H9 (cell line): Measurements from ENCODE around the gene SLC7A9. TPM values are rescaled to one million over a fixed set of nuclear protein-coding genes. Genes with fewer than 3 reads are reported as not detected.
A peak's percentile ranks its signal among the peaks of the same experiment; 100 is the strongest.

Source experiments
- DNase-seq: peaks from one replicate; pipeline ENCODE4 v3.0.0-alpha.2; 2017
- H2AFZ ChIP-seq: one replicate; pipeline ENCODE4 v1.6.1; 2013; ENCODE audit warnings: mild to moderate bottlenecking, low read length, control low read depth, moderate library complexity
- H2AK5ac ChIP-seq: 2 replicates; pipeline ENCODE4 v1.6.1; 2013; ENCODE audit warnings: low read length, control low read depth, mixed read lengths; ENCODE audit not compliant: insufficient read length
- H2BK120ac ChIP-seq: one replicate; pipeline ENCODE4 v1.6.1; 2013; ENCODE audit warnings: low read depth, mild to moderate bottlenecking, low read length, control low read depth, inconsistent platforms; ENCODE audit not compliant: poor library complexity, severe bottlenecking
- H2BK12ac ChIP-seq: 2 replicates; pipeline ENCODE4 v1.6.1; 2013; ENCODE audit warnings: low read length, control low read depth, mixed read lengths, low read depth; ENCODE audit not compliant: insufficient read length
- H2BK15ac ChIP-seq: 2 replicates; pipeline ENCODE4 v1.6.1; 2013; ENCODE audit warnings: low read depth, low read length, control low read depth
- H2BK20ac ChIP-seq: one replicate; pipeline ENCODE4 v1.6.1; 2013; ENCODE audit warnings: low read depth, mild to moderate bottlenecking, low read length, control low read depth, inconsistent platforms; ENCODE audit not compliant: poor library complexity, severe bottlenecking
- H2BK5ac ChIP-seq: 2 replicates; pipeline ENCODE4 v1.6.1; 2013; ENCODE audit warnings: low read length, control low read depth, mixed read lengths; ENCODE audit not compliant: insufficient read length
- H3K14ac ChIP-seq: 2 replicates; pipeline ENCODE4 v1.6.1; 2013; ENCODE audit warnings: low read length, control low read depth; ENCODE audit not compliant: insufficient read depth
- H3K18ac ChIP-seq: 2 replicates; pipeline ENCODE4 v1.6.1; 2013; ENCODE audit warnings: low read depth, mild to moderate bottlenecking, mixed read lengths, low read length, control low read depth; ENCODE audit not compliant: insufficient read length
- H3K23ac ChIP-seq: 2 replicates; pipeline ENCODE4 v1.6.1; 2013; ENCODE audit warnings: low read length, control low read depth, mixed read lengths, low read depth; ENCODE audit not compliant: insufficient read length
- H3K23me2 ChIP-seq: 2 replicates; pipeline ENCODE4 v1.6.1; 2013; ENCODE audit warnings: low read depth, mild to moderate bottlenecking, mixed read lengths, low read length, control low read depth; ENCODE audit not compliant: insufficient read length, poor library complexity, severe bottlenecking
- H3K27ac ChIP-seq: 2 replicates; pipeline ENCODE4 v1.5.1; 2013; ENCODE audit warnings: low read length, control low read depth, mixed read lengths, low read depth; ENCODE audit not compliant: insufficient read length
- H3K27me3 ChIP-seq: 2 replicates; pipeline ENCODE4 v1.6.1; 2013; ENCODE audit warnings: low read length, control low read depth, inconsistent platforms; ENCODE audit not compliant: insufficient read depth
- H3K4ac ChIP-seq: 2 replicates; pipeline ENCODE4 v1.6.1; 2013; ENCODE audit warnings: low read depth, mild to moderate bottlenecking, control low read depth, inconsistent platforms, low read length, moderate library complexity
- H3K4me1 ChIP-seq: 2 replicates; pipeline ENCODE4 v1.6.1; 2013; ENCODE audit warnings: low read length, control low read depth, inconsistent platforms; ENCODE audit not compliant: insufficient read depth
- H3K4me2 ChIP-seq: 2 replicates; pipeline ENCODE4 v1.6.1; 2013; ENCODE audit warnings: low read length, control low read depth, mixed read lengths; ENCODE audit not compliant: insufficient read length, insufficient read depth
- H3K56ac ChIP-seq: 2 replicates; pipeline ENCODE4 v1.6.1; 2013; ENCODE audit warnings: low read depth, mild to moderate bottlenecking, mixed read lengths, low read length, control low read depth; ENCODE audit not compliant: insufficient read length
- H3K79me1 ChIP-seq: 2 replicates; pipeline ENCODE4 v1.6.1; 2013; ENCODE audit warnings: low read depth, mild to moderate bottlenecking, moderate library complexity, low read length, control low read depth, inconsistent platforms; ENCODE audit not compliant: insufficient read depth, poor library complexity, severe bottlenecking
- H3K79me2 ChIP-seq: 2 replicates; pipeline ENCODE4 v1.6.1; 2013; ENCODE audit warnings: low read length, control low read depth, inconsistent platforms; ENCODE audit not compliant: insufficient read depth
- H3K9ac ChIP-seq: 2 replicates; pipeline ENCODE4 v1.6.1; 2013; ENCODE audit warnings: low read length, control low read depth, mixed read lengths; ENCODE audit not compliant: insufficient read length; ENCODE audit errors: extremely low read depth
- H3K9me3 ChIP-seq: one replicate; pipeline ENCODE4 v1.6.1; 2013; ENCODE audit warnings: low read depth, low read length, inconsistent platforms; ENCODE audit not compliant: control insufficient read depth
- H3T11ph ChIP-seq: one replicate; pipeline ENCODE4 v1.6.1; 2013; ENCODE audit warnings: mild to moderate bottlenecking, low read length, control low read depth, inconsistent platforms
- H4K20me1 ChIP-seq: one replicate; pipeline ENCODE4 v1.6.1; 2013; ENCODE audit not compliant: control insufficient read depth, insufficient read length, insufficient read depth
- H4K5ac ChIP-seq: 2 replicates; pipeline ENCODE4 v1.6.1; 2013; ENCODE audit warnings: low read depth, mild to moderate bottlenecking, mixed read lengths, low read length, control low read depth; ENCODE audit not compliant: insufficient read length
- H4K8ac ChIP-seq: replicated peaks from 2 replicates; pipeline ENCODE4 v1.6.1; 2013; ENCODE audit warnings: low read length, control low read depth, mixed read lengths, low read depth; ENCODE audit not compliant: insufficient read length
- H4K91ac ChIP-seq: 2 replicates; pipeline ENCODE4 v1.6.1; 2013; ENCODE audit warnings: low read depth, mild to moderate bottlenecking, moderate library complexity, mixed read lengths, low read length, control low read depth; ENCODE audit not compliant: insufficient read length
- H3K27ac Mint-ChIP-seq, 3 experiments: 2 replicates in 2 of 3; 3 replicates in 1 of 3; pipeline ENCODE4 v1.8.0; 2020 to 2021; ENCODE audit warnings: mixed read lengths in 3 of 3, mild to moderate bottlenecking in 1 of 3, moderate library complexity in 1 of 3
- H3K27me3 Mint-ChIP-seq: 2 replicates; pipeline ENCODE4 v1.8.0; 2021; ENCODE audit warnings: low read depth, mild to moderate bottlenecking, moderate library complexity, mixed read lengths
- H3K36me3 Mint-ChIP-seq, 3 experiments: 2 replicates in 2 of 3; 3 replicates in 1 of 3; pipeline ENCODE4 v1.8.0; 2020 to 2021; ENCODE audit warnings: low read depth in 3 of 3, mixed read lengths in 3 of 3; ENCODE audit not compliant: insufficient read depth in 1 of 3
- H3K4me1 Mint-ChIP-seq, 2 experiments: 2 replicates each; pipeline ENCODE4 v1.8.0; 2020; ENCODE audit warnings: mixed read lengths in 2 of 2
- H3K4me3 Mint-ChIP-seq, 2 experiments: 2 replicates in 1 of 2; 3 replicates in 1 of 2; pipeline ENCODE4 v1.8.0; 2020 to 2021; ENCODE audit warnings: mild to moderate bottlenecking in 2 of 2, mixed read lengths in 2 of 2, moderate library complexity in 1 of 2
- H3K9me3 Mint-ChIP-seq, 2 experiments: 2 replicates in 1 of 2; 3 replicates in 1 of 2; pipeline ENCODE4 v1.8.0; 2020; ENCODE audit warnings: mild to moderate bottlenecking in 2 of 2, mixed read lengths in 2 of 2, moderate library complexity in 1 of 2
- WGBS: extraction: QIAGEN DNeasy Blood & Tissue Kit; methylation state at CpG from one replicate; pipeline ENCODE4 v1.1.7; 2013; ENCODE audit warnings: missing lambda C conversion rate, low lambda C conversion rate, mixed read lengths; ENCODE audit not compliant: insufficient read length; ENCODE audit errors: extremely low coverage; 5-methylcytosine and 5-hydroxymethylcytosine counted together
- total RNA-seq: library from RNA; stranded (reverse); gene quantifications from 2 replicates; pipeline ENCODE4 v1.2.1, GENCODE V29; 2021
- TF ChIP-seq, protein P1 (sequence below): fragments of 200-600 bp; sonication (generic); conservative IDR thresholded peaks from 3 replicates; pipeline ENCODE4 v1.8.0; 2021; ENCODE audit warnings: antibody characterized with exemption, mild to moderate bottlenecking

SLC7A9 gene
- total RNA-seq, 1 experiment from 2014 or later, result not detected

DNA sequence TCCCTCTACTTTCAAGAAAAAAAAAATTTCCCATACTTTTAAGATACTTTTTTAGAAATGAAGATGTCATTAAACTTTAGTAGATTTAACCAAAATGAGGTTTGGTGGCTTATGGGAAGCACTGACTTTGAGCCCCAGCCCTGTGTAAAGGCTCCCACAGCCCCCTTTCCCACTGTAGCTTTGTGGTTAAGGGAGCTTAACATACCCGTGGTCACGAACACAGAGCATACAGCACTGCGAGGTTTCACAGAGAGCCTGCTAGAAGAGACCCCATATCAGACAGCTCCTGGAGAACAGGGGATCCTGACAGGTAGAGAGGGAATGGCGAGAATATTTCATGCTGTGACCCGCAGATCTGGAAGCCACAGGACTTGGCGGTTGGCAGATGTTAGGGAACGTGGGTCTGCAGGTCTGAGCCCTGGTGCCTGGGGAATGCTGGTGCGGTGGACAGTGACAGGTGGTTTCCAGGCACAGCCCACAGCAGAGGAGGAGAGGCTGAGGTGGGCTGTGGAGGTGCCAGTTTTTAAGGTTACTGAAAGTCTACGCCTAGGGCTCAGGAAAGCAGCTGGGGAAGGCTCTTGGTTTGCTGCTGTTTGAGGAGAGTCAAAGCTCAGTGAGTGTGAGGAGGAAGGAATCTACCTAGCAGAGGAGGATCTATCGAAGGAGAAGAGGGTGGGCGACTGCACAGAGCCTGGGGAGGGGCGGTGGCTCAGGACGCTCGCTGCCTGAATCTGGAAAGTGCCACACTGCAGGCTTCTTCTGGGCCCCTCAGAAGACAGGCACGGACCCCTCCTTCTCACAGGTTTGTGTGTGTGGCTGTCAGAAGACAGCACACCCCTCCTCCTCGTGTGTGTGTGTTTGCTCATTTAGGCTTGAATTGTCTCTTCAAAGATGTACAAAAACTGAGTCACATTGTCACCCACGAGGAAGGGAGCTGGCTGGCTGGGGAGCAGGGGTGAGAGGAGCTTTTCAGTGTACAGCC, 49.9 kb downstream of the SLC7A9 start:
- no peaks in the 10 kb centered on the region for H4K20me1 ChIP-seq
- no peak overlapping the region for H4K5ac ChIP-seq
- H2BK15ac ChIP-seq, result no peak overlapping the region
- TF ChIP-seq, protein P1, sequence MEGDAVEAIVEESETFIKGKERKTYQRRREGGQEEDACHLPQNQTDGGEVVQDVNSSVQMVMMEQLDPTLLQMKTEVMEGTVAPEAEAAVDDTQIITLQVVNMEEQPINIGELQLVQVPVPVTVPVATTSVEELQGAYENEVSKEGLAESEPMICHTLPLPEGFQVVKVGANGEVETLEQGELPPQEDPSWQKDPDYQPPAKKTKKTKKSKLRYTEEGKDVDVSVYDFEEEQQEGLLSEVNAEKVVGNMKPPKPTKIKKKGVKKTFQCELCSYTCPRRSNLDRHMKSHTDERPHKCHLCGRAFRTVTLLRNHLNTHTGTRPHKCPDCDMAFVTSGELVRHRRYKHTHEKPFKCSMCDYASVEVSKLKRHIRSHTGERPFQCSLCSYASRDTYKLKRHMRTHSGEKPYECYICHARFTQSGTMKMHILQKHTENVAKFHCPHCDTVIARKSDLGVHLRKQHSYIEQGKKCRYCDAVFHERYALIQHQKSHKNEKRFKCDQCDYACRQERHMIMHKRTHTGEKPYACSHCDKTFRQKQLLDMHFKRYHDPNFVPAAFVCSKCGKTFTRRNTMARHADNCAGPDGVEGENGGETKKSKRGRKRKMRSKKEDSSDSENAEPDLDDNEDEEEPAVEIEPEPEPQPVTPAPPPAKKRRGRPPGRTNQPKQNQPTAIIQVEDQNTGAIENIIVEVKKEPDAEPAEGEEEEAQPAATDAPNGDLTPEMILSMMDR, result no peak
- H2BK12ac ChIP-seq, result no peak overlapping the region
- H2BK5ac ChIP-seq, result no peak overlapping the region
- WGBS, result no CpG with 5 or more reads among the region's 17 CpGs
- H3K4me2 ChIP-seq, result no peak overlapping the region
- no peaks in the 10 kb centered on the region for H3K79me2 ChIP-seq
- H2BK120ac ChIP-seq, result no peak overlapping the region
- H3K23me2 ChIP-seq, result no peaks in the 10 kb centered on the region
- no peak overlapping the region for H3K18ac ChIP-seq
- H3K9ac ChIP-seq, result no peak overlapping the region
- H3K9me3 ChIP-seq, result no peaks in the 10 kb centered on the region
- 0 out of 5 replicates have a peak, but pooled peaks cover 0 to 2% of the 10 kb centered on the region in 2 experiments for H3K9me3 Mint-ChIP-seq
- H3K4me3 Mint-ChIP-seq, result no peak overlapping the region
- no peak overlapping the region for H2BK20ac ChIP-seq
- DNase-seq, result no peak
- peaks cover 16% of the 10 kb centered on the region for H3K27me3 Mint-ChIP-seq
- no peak overlapping the region for H3T11ph ChIP-seq
- H4K91ac ChIP-seq, result no peak overlapping the region
- no peak overlapping the region for H4K8ac ChIP-seq
- no peak overlapping the region for H3K23ac ChIP-seq
- no peaks in the 10 kb centered on the region for H3K27me3 ChIP-seq
- no peak overlapping the region for H3K4ac ChIP-seq
- peaks cover 42 to 49% of the 10 kb centered on the region in 2 experiments for H3K4me1 Mint-ChIP-seq
- H2AFZ ChIP-seq, result no peak overlapping the region
- peak overlapping the region in 1 of 3 experiments; percentile 42; a peak in 4 of 7 replicates for H3K27ac Mint-ChIP-seq
- H3K79me1 ChIP-seq, result no peaks in the 10 kb centered on the region
- H2AK5ac ChIP-seq, result no peak overlapping the region
- no peak overlapping the region for H3K27ac ChIP-seq
- no peak overlapping the region; the same call in 1 of the 2 replicates for H3K14ac ChIP-seq
- H3K36me3 Mint-ChIP-seq, result peaks cover 0 to 3% (median 0%) of the 10 kb centered on the region in 3 experiments; a peak in 1 of 7 replicates
- H3K56ac ChIP-seq, result no peak overlapping the region
- no peaks in the 10 kb centered on the region; the same call in 1 of the 2 replicates for H3K4me1 ChIP-seq
